K562 treated with DMSO at 1 percent for 4 hours (cell line): ENCODE results near the gene AGPAT4. TPM values are rescaled to one million over a fixed set of nuclear protein-coding genes. Genes with fewer than 3 reads are reported as not detected.

Experiments
- total RNA-seq: library from RNA; unstranded; fragments of 300-600 nt; gene quantifications from 2 replicates; pipeline ENCODE4 v1.2.3, GENCODE V29; 2022; ENCODE audit not compliant: insufficient read depth

Gene AGPAT4
- total RNA-seq, result 5.7 and 8.0 TPM in 2 replicates

GRCh38 chr6:161273752-161274487 is at the start of gene AGPAT4:
Gene AGPAT4 (minus strand): TSS chr6:161274061. CDS start chr6:161232213, 41,848 bp downstream.

